GM21825 (cell line): Measurements from ENCODE around the gene HGD.
"Not testable (repeated sequence)": the region's sequence is repeated elsewhere in the genome, so short reads cannot be mapped to it uniquely, and the experiment has no call there.

Experiments used
- ATAC-seq: cut with Tn5 transposase; IDR thresholded peaks from one replicate; pipeline ENCODE4 v1.9.1; 2021; ENCODE audit warnings: mild to moderate bottlenecking, moderate library complexity; ENCODE audit not compliant: unreplicated experiment

Gene HGD, protein sequence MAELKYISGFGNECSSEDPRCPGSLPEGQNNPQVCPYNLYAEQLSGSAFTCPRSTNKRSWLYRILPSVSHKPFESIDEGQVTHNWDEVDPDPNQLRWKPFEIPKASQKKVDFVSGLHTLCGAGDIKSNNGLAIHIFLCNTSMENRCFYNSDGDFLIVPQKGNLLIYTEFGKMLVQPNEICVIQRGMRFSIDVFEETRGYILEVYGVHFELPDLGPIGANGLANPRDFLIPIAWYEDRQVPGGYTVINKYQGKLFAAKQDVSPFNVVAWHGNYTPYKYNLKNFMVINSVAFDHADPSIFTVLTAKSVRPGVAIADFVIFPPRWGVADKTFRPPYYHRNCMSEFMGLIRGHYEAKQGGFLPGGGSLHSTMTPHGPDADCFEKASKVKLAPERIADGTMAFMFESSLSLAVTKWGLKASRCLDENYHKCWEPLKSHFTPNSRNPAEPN

DNA sequence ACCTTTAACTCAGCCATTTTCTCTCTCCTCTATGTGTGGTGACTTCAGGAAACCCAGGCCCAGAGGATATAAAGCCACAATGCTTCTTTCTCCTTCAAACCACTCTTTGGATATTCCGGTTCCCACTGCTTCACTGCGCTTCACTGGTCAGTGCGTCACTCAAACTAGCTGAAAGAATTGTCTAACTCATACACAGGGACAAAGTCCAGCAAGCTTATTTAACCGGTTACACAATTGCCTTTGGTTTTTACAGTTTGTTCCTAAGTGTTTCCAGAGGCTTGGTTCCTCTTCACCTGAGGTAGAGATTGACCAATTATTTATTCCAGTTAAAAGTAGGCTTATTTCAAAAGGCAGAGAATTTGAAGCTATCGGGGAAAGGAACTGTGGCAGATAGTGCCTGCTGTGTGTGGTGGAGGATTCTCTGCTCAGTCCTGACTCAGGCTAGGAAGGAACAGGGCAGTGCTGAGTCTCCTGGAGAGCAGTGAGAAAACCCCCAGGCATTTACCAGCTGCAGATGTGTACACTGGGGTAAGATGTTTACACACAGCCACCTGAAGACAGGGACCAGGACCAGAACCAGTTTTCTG is at the start of gene HGD:
Gene HGD, minus strand, starts transcription at position 145 of the 587 bp plus-strand sequence. Its CDS starts 128 bp downstream, at position 17.
- ATAC-seq, result no peak

DNA sequence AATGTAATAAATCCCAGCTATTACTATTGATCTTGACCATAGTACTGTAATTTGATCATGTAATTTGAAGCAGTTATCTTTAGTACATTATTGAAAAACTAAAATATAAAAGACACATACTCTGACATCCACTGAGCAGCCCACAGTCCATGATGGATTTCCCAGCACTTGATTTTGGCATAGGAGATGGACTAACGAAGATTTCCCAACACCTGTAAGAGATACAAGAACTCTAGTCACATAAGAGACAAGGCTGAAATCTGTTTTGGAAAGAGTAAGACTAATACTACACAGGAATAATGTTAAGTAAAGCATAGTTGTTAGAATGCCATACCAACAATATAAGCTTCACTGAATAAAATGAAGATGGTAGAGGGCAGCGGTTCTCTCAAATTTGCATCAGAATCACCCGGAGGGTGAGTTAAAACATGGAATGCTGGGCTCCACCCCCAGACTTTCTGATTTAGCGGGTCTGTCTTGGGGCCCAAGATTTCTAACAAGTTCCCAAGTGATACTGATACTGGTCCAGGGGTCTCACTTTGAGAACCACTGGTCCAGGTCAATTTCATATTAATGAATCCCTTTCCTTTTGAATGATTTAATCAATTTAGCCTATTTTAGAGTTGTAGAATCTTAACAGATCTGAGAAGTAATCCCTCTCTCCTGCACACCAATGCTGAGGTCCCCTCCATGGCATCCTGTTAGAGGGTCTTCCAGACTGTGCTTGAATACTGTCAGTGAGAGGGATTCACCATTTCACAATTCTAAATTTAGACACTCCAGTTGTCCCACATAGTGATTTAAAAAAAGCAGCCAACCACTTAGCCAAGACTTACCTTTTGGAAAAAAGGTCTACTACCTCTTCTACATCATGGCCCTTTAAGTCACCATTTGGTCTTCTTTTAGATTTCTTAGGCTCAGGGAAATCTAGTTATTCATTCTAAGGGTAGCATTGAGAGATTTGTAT is 48.8 kb upstream of the HGD start:
- no peak for ATAC-seq

DNA sequence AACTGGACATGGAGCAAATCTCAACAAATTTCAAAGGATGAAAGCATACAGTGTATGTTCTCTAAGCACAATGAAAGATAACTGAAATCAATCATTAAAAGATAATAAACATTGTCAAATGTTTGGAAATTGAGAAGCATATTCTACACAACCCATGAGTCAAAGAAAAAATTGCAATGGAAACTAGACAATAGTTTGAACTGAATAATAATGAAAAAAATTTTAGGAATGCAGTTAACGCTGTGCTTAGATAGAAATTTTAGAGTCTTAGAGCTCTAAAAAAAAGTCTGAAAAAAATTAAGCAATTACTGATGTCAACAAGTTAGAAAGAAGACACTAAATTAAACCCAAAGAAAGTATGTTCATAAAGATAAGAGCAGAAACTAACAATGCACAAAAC is 44.8 kb upstream of the HGD start:
- no peak for ATAC-seq

DNA sequence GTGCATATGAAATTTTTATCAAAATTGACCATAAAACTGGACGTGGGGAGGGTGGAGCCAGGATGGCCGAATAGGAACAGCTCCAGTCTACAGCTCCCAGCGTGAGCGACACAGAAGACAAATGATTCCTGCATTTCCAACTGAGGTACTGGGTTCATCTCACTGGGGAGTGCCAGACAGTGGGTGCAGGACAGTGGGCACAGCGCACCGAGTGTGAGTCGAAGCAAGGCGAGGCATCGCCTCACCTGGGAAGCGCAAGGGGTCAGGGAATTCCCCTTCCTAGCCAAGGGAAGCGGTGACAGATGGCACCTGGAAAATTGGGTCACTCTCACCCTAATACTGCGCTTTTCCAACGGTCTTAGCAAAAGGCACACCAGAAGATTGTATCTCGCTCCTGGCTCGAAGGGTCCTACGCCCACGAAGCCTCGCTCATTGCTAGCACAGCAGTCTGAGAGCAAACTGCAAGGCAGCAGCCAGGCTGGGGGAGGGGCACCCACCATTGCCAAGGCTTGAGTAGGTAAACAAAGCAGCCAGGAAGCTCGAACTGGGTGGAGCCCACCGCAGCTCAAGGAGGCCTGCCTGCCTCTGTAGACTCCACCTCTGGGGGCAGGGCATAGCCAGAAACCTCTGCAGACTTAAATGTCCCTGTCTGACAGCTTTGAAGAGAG is 37.3 kb upstream of the HGD start:
- ATAC-seq, result not testable (repeated sequence)

DNA sequence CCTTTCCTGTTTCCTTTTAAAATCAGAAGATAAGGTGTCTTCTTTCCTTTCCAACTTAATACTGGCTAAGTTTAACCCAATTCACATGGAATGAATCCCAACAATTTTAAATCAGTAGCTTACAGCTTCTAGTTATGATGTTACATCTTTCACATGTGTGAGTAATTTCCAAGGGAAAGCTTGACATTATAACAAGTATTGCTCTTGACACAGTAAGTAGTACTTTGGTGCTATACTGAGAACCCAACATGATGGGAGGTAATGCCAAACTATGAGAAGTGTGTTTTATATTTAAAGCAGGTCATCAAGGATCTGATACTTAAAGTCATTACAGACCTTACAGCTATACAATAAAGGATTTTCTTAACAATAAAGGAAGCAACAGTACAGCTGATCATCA is 31.2 kb upstream of the HGD start:
- no peak for ATAC-seq

DNA sequence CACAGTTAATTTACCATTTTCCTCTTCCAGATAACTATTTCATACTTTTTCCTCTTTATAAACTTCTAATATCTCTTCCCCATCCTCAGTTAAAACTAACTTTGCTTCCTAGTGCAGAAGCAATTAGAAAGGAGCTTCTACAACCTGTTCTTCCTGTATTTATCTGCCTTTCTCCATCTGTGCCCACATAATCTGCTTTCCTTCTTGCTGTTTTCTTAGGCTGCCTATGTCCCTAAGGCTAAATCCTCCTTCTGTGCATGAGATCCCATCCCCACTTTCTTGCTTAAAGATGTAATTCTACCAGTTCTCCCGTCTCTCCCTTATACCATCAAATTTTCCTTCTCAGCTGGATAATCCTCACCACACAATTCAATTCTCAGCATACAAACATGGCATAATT is 28.3 kb upstream of the HGD start:
- no peak for ATAC-seq

DNA sequence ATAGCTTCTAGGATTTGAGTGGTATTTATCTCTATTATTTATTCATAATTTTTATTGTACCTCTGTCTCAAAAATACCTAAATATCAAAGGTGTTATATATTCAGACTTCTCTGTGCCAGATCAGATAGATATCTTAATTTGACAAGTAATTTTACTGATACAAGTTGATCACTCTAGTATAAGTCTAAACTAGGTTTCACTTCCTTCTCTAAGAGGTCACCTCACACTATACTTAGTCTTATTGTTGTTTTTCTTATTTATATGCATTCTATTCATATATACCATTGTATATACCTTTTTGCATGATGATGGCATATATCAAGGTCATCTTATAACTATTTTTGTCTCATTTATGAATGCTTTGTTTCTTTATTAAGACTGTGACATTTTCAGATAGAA is 26.4 kb upstream of the HGD start:
- peak; percentile 63 for ATAC-seq

DNA sequence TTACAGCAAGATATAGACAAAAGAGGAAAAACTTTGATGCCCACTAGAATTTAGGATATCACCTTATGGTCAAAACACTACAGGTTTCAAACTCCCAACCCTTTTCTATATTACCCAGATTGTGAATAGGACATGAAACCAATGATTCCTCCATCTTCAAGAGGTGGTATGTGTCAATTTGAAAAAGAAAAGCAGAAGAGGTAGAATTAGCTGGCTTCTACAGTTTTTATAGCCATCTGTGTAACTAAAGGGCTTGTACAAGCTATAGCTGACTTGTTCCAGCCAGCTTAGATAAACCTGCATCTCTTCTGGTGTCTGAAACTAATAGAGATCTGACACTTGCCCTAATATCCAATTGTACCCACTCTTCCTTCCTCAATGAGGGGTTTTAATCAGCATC is 24.9 kb upstream of the HGD start:
- ATAC-seq, result no peak

DNA sequence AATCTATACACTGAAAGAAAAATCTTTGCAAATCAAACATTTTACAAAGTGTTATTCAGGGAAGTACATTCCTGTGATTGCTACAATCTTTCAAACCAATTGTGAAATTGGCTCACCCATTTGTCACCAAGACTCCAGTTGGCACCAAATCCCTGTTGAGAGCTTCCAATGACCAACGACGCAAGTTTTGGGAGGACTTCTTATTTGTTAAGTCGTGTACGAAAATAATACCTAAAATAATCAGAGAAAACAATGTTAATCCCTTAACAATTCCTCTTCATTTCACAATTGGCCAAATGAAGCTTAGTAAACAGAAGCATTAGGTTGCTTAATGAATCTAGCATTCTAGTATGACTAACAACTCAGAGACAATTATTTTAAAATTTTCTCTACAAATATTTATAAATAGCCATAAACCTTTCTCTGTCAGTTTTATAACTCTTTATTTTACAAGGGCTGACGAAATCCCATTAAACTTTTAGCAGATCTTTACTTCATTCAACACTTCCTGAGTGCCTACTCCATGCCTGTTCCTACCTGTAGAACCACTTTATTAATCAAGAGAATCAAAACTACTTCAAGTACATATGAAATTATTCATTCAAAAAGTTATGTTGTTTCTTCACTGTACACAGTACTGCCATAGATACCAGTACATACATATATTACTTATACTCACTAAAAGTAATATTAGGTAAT is 24.0 kb upstream of the HGD start:
- no peak for ATAC-seq

DNA sequence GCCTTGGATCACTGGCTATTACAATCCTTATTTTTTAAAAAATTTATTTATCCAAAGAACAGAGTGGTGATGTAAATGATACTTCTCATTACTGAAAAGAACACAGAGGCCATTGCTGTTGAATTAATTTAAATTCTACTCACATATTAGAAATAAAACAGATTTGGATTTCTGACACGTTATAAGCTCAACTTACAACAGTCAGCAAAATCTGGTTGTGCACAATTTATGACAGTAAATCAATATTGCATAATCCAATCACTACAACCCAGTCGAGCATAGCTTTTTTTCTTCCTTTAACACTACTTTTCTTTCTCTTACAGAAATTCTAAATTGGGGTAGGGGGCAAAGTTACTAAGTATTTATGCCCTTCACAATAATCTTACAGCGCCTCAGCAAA is 17.3 kb upstream of the HGD start:
- ATAC-seq, result no peak

DNA sequence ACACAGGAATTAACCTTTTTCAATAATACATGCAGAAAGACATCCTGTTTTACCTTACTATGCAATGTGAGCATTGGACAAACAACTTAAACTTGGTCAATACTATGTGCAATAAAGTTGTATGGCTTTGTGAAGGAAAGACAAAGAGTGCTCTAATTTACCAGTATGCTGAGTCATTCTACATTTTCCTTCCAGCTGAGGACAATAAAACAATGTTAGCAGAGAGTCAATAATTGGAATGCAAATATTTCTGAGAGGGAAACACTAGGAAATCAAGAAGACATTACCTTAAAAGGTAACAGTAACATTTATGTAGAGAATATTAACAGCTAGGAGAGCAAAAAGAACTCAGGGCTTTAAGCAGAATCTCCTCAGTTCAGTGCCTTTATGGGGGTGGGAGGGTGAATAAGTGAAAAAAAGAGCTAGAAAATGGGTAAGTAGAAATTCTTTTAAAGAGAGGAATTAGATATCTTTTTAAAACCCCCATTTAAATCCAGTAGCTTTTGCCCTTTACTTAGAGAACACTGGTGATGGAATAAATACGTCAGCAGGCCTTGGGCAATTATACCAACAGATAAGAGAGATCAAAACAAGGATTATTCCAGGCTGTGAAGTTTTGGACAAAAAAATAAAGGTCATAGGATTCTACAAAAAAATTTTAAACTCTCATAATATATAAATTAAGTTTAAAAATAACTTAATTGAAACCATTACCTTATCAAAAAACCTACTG is 11.6 kb upstream of the HGD start:
- ATAC-seq, result no peak

DNA sequence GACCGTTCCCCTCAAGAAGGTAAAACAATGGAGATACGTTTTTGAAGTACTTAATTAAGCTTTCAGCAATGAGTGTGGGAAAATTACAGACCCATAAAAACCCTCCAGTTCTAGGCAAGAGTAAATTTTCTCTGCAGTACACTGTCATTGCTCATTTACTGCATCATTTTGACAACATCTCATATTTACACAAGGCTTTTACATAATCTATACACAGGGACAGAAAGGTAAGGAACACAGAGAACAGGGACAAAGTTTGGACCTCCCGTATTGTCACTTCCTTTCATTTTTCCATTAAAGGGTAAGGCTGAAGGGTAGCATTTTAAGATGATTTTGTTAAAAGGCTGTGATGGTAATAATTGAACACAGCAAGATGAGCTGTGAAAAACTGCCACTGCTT is 7.4 kb upstream of the HGD start:
- no peak for ATAC-seq

DNA sequence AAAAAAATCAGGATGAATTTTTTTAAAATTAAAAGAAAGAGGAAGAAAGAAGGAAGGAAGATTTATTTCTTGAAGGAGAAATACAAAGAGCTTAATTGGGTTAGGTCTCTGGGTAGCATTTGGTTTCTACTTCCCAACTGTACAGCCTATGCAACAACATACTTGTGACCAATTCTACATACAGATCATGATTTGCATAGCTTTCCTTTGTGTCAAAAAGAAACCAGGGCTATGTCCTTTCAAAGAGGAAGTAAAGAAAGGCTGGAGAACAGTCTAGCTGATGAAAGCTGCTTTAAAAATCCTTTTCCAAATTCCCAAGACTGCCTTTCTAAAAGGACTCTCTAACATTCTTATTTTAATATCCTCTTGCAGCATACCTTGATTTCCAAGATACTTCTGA is 6.1 kb upstream of the HGD start:
- ATAC-seq, result peak; percentile 99

DNA sequence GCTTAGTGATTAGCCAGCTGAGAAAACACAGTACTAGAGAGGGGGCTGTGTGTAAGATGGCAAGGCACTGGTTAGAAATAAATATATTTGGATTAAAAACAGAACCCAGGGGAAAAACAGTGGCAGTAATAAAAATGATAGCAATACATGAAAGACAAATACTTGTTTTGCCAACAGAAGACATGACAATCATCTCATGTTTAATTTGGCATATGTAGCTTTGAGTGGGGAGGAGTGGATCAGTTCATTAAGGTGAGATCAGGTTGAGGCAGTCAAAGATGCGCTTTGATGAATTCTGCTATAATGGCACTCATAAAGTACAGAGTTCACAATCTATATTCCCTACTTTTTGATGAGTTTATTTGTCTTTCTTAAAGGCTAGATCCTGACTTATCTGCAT is 3.4 kb upstream of the HGD start:
- ATAC-seq, result no peak

DNA sequence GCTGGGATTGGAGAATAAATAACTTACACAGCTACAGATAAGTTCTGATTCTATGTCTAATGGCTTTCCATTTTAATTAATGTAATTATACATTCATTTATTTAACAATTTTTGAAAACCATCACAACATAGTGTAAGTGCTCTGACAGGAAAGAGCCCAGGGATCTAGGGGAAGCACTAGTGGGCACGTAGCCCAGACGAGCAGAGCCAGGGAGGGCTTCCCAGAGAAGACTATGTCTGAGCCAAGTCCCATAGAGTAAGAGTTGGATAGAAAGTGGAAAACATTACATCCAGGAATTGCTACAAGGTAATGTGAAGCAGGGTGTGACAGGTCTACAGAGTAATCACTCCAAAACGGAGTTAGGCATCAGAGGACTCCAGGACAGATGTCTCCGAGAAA is 2.9 kb upstream of the HGD start:
- no peak for ATAC-seq

DNA sequence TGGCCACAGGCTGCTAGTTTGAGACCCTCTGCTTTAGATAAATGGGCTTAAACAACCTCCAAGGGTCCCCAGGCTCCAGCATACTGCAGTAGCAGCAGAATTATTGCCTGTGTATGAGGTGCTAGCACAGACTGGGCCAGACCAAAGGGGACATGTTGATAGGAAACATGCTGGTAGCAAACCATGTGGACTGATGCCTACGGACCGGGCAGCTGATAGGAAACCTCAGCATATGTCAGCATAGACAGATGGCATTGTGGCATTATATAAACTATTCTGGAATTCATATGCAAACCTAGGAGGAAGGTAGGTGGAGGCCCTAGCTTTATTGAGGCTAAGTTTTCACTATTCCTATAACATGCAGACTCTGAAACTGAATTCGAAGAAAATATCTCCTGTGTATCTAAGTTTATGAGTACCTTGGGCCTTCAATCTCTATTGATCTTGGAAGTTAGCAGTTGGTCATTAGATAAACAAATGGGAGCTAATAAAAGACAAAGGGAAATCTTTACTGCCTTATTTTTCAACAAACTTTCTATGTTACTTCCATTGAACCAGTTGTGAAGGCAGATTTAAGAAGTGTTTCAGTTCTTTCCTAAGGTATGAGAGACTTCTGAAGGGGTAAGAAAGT is 1.7 kb upstream of the HGD start:
- ATAC-seq, result no peak

DNA sequence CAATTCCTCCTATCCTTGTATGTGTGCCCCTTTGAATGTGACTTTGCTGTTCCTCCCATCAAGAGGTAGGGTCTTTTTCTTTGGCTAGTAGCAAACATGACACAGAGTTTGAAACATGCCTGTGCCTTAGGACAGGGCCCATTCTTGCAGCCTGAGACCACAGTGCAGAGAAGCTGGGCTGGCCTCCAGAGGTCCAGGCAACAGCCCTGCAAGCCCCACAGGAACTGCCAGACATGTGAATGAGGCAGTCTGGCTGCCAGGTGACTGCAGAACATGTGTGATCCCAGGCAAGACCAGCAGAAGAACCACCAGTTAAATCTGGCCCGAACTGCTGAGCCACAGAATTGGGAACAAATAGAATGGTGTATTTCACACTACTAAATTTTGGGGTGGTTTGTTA is 1.2 kb upstream of the HGD start:
- ATAC-seq, result no peak

DNA sequence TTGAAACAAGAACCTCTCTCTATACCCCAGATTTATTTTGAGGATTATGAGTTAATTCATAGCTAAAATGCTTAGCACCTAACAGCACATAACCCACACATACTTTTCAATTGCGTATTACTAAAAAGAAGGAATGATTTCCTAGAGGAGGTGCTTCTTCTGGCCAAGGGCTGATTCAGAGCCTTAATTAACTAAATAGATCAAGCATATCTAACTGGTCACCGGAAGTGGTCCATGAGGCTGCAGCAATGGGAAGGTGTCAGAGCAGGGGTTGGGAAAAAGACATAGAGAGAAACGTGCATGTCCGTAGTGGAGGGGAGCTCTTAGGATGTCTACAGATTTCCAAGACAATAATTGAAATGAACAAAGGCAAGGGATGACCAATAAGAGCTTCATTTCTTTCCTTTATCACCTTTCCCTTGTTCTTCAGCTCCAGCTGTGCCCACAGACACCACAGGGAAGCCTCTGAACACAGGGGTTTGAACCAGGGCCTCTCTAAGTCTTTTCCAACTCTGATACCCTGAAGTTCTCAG is 467 bp downstream of the HGD start:
- no peak for ATAC-seq

DNA sequence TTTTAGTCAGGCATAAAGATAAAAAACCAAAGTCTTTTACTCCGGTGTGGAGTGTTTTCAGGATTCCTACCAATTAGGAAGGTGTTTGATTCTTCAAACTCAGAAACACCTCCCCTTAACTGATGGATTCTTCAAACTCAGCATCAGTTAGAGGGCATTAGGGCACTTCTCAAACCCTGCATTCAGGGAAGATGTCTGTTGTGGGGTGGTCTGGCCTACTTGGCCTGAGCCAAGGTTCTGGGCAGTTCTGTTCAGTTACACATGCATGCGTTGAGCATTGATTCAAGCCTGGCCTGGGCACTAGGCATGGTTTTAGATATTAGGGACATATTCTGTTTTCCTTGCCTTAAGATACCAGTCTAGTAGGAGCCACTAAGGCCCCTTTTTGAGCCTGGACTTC is 1.0 kb downstream of the HGD start:
- ATAC-seq, result no peak
